Measurements from ENCODE around the gene PAXX.

DNA sequence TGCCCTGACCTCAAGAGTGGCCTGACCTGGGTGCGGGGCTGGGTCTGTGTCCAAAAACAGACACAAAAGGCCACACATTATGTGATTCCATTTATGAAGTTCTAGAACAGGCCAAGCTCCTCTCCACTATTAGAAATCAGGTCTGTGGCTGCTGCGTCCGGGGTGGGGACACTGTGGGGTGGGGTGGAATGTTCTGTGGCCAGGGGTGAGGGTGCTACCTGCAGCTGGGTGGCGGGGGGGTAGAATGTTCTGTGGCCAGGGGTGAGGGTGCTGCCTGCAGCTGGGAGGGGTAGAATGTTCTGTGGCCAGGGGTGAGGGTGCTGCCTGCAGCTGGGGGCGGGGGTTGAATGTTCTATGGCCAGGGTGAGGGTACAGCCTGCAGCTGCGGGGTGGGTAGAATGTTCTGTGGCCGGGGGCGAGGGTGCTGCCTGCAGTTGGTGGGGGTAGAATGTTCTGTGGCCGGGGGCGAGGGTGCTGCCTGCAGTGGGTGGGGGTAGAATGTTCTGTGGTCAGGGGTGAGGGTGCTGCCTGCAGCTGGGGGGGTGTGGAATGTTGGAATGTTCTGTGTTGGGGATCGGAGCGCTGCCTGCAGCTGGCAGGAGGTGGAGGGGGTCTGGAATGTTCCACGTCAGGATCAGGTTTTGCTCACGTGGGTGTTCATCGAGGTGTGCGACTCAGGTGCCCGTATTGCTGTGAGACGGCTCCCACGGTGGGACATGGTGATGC is 31.8 kb upstream of the PAXX start:
- TF ChIP-seq, protein P1, sequence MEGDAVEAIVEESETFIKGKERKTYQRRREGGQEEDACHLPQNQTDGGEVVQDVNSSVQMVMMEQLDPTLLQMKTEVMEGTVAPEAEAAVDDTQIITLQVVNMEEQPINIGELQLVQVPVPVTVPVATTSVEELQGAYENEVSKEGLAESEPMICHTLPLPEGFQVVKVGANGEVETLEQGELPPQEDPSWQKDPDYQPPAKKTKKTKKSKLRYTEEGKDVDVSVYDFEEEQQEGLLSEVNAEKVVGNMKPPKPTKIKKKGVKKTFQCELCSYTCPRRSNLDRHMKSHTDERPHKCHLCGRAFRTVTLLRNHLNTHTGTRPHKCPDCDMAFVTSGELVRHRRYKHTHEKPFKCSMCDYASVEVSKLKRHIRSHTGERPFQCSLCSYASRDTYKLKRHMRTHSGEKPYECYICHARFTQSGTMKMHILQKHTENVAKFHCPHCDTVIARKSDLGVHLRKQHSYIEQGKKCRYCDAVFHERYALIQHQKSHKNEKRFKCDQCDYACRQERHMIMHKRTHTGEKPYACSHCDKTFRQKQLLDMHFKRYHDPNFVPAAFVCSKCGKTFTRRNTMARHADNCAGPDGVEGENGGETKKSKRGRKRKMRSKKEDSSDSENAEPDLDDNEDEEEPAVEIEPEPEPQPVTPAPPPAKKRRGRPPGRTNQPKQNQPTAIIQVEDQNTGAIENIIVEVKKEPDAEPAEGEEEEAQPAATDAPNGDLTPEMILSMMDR (IDR thresholded peaks at IDR 0.05; ENCODE audit: poor library complexity, severe bottlenecking): no peak
- TF ChIP-seq, protein P2, sequence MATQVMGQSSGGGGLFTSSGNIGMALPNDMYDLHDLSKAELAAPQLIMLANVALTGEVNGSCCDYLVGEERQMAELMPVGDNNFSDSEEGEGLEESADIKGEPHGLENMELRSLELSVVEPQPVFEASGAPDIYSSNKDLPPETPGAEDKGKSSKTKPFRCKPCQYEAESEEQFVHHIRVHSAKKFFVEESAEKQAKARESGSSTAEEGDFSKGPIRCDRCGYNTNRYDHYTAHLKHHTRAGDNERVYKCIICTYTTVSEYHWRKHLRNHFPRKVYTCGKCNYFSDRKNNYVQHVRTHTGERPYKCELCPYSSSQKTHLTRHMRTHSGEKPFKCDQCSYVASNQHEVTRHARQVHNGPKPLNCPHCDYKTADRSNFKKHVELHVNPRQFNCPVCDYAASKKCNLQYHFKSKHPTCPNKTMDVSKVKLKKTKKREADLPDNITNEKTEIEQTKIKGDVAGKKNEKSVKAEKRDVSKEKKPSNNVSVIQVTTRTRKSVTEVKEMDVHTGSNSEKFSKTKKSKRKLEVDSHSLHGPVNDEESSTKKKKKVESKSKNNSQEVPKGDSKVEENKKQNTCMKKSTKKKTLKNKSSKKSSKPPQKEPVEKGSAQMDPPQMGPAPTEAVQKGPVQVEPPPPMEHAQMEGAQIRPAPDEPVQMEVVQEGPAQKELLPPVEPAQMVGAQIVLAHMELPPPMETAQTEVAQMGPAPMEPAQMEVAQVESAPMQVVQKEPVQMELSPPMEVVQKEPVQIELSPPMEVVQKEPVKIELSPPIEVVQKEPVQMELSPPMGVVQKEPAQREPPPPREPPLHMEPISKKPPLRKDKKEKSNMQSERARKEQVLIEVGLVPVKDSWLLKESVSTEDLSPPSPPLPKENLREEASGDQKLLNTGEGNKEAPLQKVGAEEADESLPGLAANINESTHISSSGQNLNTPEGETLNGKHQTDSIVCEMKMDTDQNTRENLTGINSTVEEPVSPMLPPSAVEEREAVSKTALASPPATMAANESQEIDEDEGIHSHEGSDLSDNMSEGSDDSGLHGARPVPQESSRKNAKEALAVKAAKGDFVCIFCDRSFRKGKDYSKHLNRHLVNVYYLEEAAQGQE (IDR thresholded peaks at IDR 0.05; ENCODE audit: borderline replicate concordance): no peak

Measured in neural cell (in vitro differentiated cells).